H1 (cell line): ENCODE measurements around the gene GLRX. TPM values are rescaled to one million over a fixed set of nuclear protein-coding genes. Genes with fewer than 3 reads are reported as not detected.
A peak's percentile ranks its signal among the peaks of the same experiment; 100 is the strongest.

Source experiments
- CTCF ChIA-PET: fragments of 300-600 bp; sonication (Branson Sonifier 250); formaldehyde crosslinking; loops from one replicate; lab custom pipeline; 2021; ENCODE audit not compliant: partially characterized antibody; lab: Charles Lee
- POLR2A ChIA-PET: fragments of 300-600 bp; sonication (Branson Sonifier 250); formaldehyde crosslinking; loops from one replicate; lab custom pipeline; 2021; ENCODE audit warnings: inconsistent platforms; ENCODE audit not compliant: partially characterized antibody; lab: Charles Lee
- DNase-seq, 2 experiments: peaks; one replicate each; pipeline versions ENCODE4 v3.0.0 to v3.0.0-alpha.2; 2010 to 2022; ENCODE audit warnings: low spot score in 2 of 2, low read depth in 1 of 2, mixed read lengths in 1 of 2
- FAIRE-seq: peaks from 2 replicates; lab custom pipeline; 2011; peaks lifted over from hg19 to GRCh38; lab: Jason Lieb, UNC
- H2AFZ ChIP-seq: 2 replicates; pipeline ENCODE4 v1.8.1; 2012; ENCODE audit warnings: low read length, inconsistent platforms
- H2AK5ac ChIP-seq: 2 replicates; pipeline ENCODE4 v1.6.1; 2013; ENCODE audit warnings: low read depth, low read length
- H2BK120ac ChIP-seq: replicated peaks from 2 replicates; pipeline ENCODE3; 2013; ENCODE audit warnings: low read depth, low read length, inconsistent platforms
- H2BK12ac ChIP-seq: 2 replicates; pipeline ENCODE4 v1.6.1; 2013; ENCODE audit warnings: low read depth, low read length
- H2BK15ac ChIP-seq: 2 replicates; pipeline ENCODE4 v1.6.1; 2013; ENCODE audit warnings: low read length
- H2BK20ac ChIP-seq: 2 replicates; pipeline ENCODE4 v1.6.1; 2013; ENCODE audit warnings: low read length
- H2BK5ac ChIP-seq: 2 replicates; pipeline ENCODE4 v1.6.1; 2013; ENCODE audit warnings: low read depth, low read length
- H3K14ac ChIP-seq: 2 replicates; pipeline ENCODE4 v1.6.1; 2013; ENCODE audit warnings: inconsistent platforms; ENCODE audit not compliant: insufficient read length
- H3K18ac ChIP-seq: 2 replicates; pipeline ENCODE4 v1.6.1; 2013; ENCODE audit warnings: low read length; ENCODE audit errors: extremely low read depth
- H3K23ac ChIP-seq: 2 replicates; pipeline ENCODE4 v1.6.1; 2013; ENCODE audit warnings: inconsistent platforms; ENCODE audit not compliant: insufficient read length
- H3K23me2 ChIP-seq: 2 replicates; pipeline ENCODE4 v1.6.1; 2013; ENCODE audit warnings: low read depth, low read length
- H3K27ac ChIP-seq: 2 replicates; pipeline ENCODE4 v1.6.1; 2011; ENCODE audit warnings: low read depth, low read length, inconsistent platforms
- H3K27me3 ChIP-seq, 4 experiments: replicated peaks in 1 of 4; 1 replicate in 1 of 4; 2 replicates in 3 of 4; pipeline versions ENCODE4 v1.6.1 to v1.8.1; 2011 to 2013; ENCODE audit warnings: low read length in 3 of 4, mild to moderate bottlenecking in 3 of 4, inconsistent platforms in 2 of 4, mixed read lengths in 2 of 4, moderate library complexity in 1 of 4; ENCODE audit not compliant: control insufficient read depth in 3 of 4, insufficient read depth in 3 of 4; ENCODE audit errors: extremely low read depth in 1 of 4
- H3K36me3 ChIP-seq, 4 experiments: 2 replicates each; pipeline versions ENCODE4 v1.6.1 to v1.8.1; 2011 to 2013; ENCODE audit warnings: mild to moderate bottlenecking in 4 of 4, low read length in 3 of 4, moderate library complexity in 2 of 4, control low read depth in 1 of 4, inconsistent platforms in 1 of 4; ENCODE audit not compliant: insufficient read depth in 4 of 4, control insufficient read depth in 2 of 4
- H3K4ac ChIP-seq: replicated peaks from 2 replicates; pipeline ENCODE3; 2013; ENCODE audit warnings: low read length, low read depth, mixed read lengths, inconsistent platforms; ENCODE audit not compliant: insufficient read length
- H3K4me1 ChIP-seq, 4 experiments: replicated peaks in 1 of 4; 1 replicate in 1 of 4; 2 replicates in 3 of 4; pipeline versions ENCODE4 v1.6.1 to v1.8.1; 2011 to 2013; ENCODE audit warnings: low read length in 3 of 4, inconsistent platforms in 2 of 4, mixed read lengths in 1 of 4; ENCODE audit not compliant: insufficient read depth in 4 of 4, control insufficient read depth in 3 of 4
- H3K4me2 ChIP-seq, 2 experiments: 2 replicates each; pipeline versions ENCODE4 v1.6.1 to v1.8.1; 2011 to 2013; ENCODE audit warnings: low read depth in 2 of 2, low read length in 2 of 2, control low read depth in 1 of 2, inconsistent platforms in 1 of 2, mild to moderate bottlenecking in 1 of 2; ENCODE audit not compliant: insufficient read depth in 1 of 2
- H3K4me3 ChIP-seq, 4 experiments: fragments of 200-600, 300-600 bp in 1 of 4; sonication (generic), shearing (Covaris generic), sonication (Bioruptor Twin) in 1 of 4; 2 replicates each; pipeline versions ENCODE4 v1.5.1 to v1.8.1; 2011 to 2016; ENCODE audit warnings: low read length in 4 of 4, low read depth in 3 of 4, control low read depth in 2 of 4, inconsistent platforms in 2 of 4, mild to moderate bottlenecking in 2 of 4, mixed read lengths in 1 of 4, moderate library complexity in 1 of 4; ENCODE audit not compliant: insufficient read depth in 2 of 4; ENCODE audit errors: extremely low read depth in 1 of 4
- H3K56ac ChIP-seq: replicated peaks from 2 replicates; pipeline ENCODE3; 2013; ENCODE audit warnings: low read depth, mild to moderate bottlenecking, mixed read lengths, low read length, inconsistent platforms; ENCODE audit not compliant: insufficient read length
- H3K79me1 ChIP-seq: 2 replicates; pipeline ENCODE4 v1.6.1; 2013; ENCODE audit warnings: low read depth, low read length, control low read depth
- H3K79me2 ChIP-seq, 2 experiments: 2 replicates each; pipeline versions ENCODE4 v1.6.1 to v1.8.1; 2012 to 2013; ENCODE audit warnings: low read length in 2 of 2, mild to moderate bottlenecking in 2 of 2, inconsistent platforms in 1 of 2; ENCODE audit not compliant: insufficient read depth in 2 of 2, control insufficient read depth in 1 of 2
- H3K9ac ChIP-seq, 4 experiments: replicated peaks in 1 of 4; 1 replicate in 1 of 4; 2 replicates in 3 of 4; pipeline versions ENCODE4 v1.6.1 to v1.8.1; 2011 to 2013; ENCODE audit warnings: low read depth in 3 of 4, low read length in 3 of 4, control low read depth in 2 of 4, mild to moderate bottlenecking in 2 of 4, moderate library complexity in 2 of 4, inconsistent platforms in 1 of 4; ENCODE audit errors: extremely low read depth in 1 of 4
- H3K9me3 ChIP-seq, 2 experiments: 2 replicates each; pipeline versions ENCODE4 v1.6.1 to v1.8.1; 2012 to 2013; ENCODE audit warnings: mild to moderate bottlenecking in 2 of 2, moderate library complexity in 2 of 2, control low read depth in 1 of 2, inconsistent platforms in 1 of 2, low read depth in 1 of 2, low read length in 1 of 2, mixed read lengths in 1 of 2; ENCODE audit not compliant: insufficient read depth in 2 of 2
- H4K20me1 ChIP-seq, 2 experiments: replicated peaks in 1 of 2; 2 replicates each; pipeline versions ENCODE3 to v1.8.1; 2011 to 2013; ENCODE audit warnings: inconsistent platforms in 2 of 2, low read length in 2 of 2, mild to moderate bottlenecking in 1 of 2; ENCODE audit not compliant: insufficient read depth in 2 of 2, control insufficient read depth in 1 of 2
- H4K5ac ChIP-seq: 2 replicates; pipeline ENCODE4 v1.6.1; 2013; ENCODE audit warnings: low read length, low read depth, mixed read lengths, inconsistent platforms; ENCODE audit not compliant: insufficient read length
- H4K8ac ChIP-seq: 2 replicates; pipeline ENCODE4 v1.8.0; 2013; ENCODE audit warnings: mild to moderate bottlenecking, moderate library complexity, low read length, inconsistent platforms; ENCODE audit not compliant: insufficient read depth; ENCODE audit errors: extremely low read depth
- H4K91ac ChIP-seq: replicated peaks from 2 replicates; pipeline ENCODE3; 2013; ENCODE audit warnings: low read length, mixed read lengths, inconsistent platforms; ENCODE audit not compliant: insufficient read length
- BCL11A ChIP-seq, 2 experiments: IDR thresholded peaks; one replicate each; pipeline ENCODE4 v1.6.1; 2011; ENCODE audit warnings: low read depth in 2 of 2, low read length in 2 of 2, mild to moderate bottlenecking in 2 of 2
- CEBPB ChIP-seq: IDR thresholded peaks from 2 replicates; pipeline ENCODE4 v1.6.1; 2012; ENCODE audit warnings: low read depth, low read length
- E2F6 ChIP-seq: IDR thresholded peaks from 2 replicates; pipeline ENCODE4 v1.6.1; 2012; ENCODE audit warnings: inconsistent platforms
- GTF2F1 ChIP-seq: IDR thresholded peaks from 2 replicates; pipeline ENCODE4 v1.6.1; 2012; ENCODE audit warnings: low read depth, low read length, improper control_type of control experiment, borderline replicate concordance
- JUN ChIP-seq: IDR thresholded peaks from 2 replicates; pipeline ENCODE4 v1.6.1; 2011; ENCODE audit warnings: low read depth, mild to moderate bottlenecking, improper control_type of control experiment, low read length
- KDM1A ChIP-seq: fragments of 200-600, 300-600 bp; sonication (generic); IDR thresholded peaks from 2 replicates; pipeline ENCODE4 v1.7.1; 2016; ENCODE audit warnings: mild to moderate bottlenecking, low read length, borderline replicate concordance
- NRF1 ChIP-seq: IDR thresholded peaks from 2 replicates; pipeline ENCODE4 v1.6.1; 2011; ENCODE audit warnings: mild to moderate bottlenecking, low read depth, low read length, improper control_type of control experiment
- POLR2AphosphoS5 ChIP-seq: IDR thresholded peaks from 2 replicates; pipeline ENCODE4 v1.6.1; 2011; ENCODE audit warnings: low read depth, low read length
- RBBP5 ChIP-seq: IDR thresholded peaks from 2 replicates; pipeline ENCODE4 v1.7.1; 2012; ENCODE audit warnings: low read depth, mild to moderate bottlenecking, inconsistent platforms, low read length, moderate library complexity, borderline replicate concordance
- SIN3A ChIP-seq, 2 experiments: IDR thresholded peaks in 1 of 2; conservative IDR thresholded peaks in 1 of 2; 2 replicates each; pipeline ENCODE4 v1.6.1; 2011 to 2012; ENCODE audit warnings: low read length in 2 of 2, improper control_type of control experiment in 1 of 2, low read depth in 1 of 2, mild to moderate bottlenecking in 1 of 2
- SRF ChIP-seq: IDR thresholded peaks from 2 replicates; pipeline ENCODE4 v1.6.1; 2011; ENCODE audit warnings: mild to moderate bottlenecking, low read depth, low read length, moderate library complexity
- TAF1 ChIP-seq: IDR thresholded peaks from 2 replicates; pipeline ENCODE4 v1.6.1; 2011; ENCODE audit warnings: mild to moderate bottlenecking, low read depth, low read length
- WGBS, 2 experiments: shearing (Covaris generic) in 1 of 2; methylation state at CpG; one replicate each; pipeline versions ENCODE4 v1.1.6 to v1.1.7; 2013 to 2015; ENCODE audit warnings: low lambda C conversion rate in 2 of 2, mixed read lengths in 2 of 2, inconsistent platforms in 1 of 2, low coverage in 1 of 2, missing lambda C conversion rate in 1 of 2; ENCODE audit not compliant: insufficient replicate concordance in 2 of 2, insufficient coverage in 1 of 2, insufficient read length in 1 of 2; ENCODE audit errors: extremely low coverage in 1 of 2, missing lambda C conversion rate in 1 of 2; 5-methylcytosine and 5-hydroxymethylcytosine counted together
- polyA plus RNA-seq, 7 experiments: library from polyadenylated mRNA; depleted of rRNA in 3 of 7; stranded (reverse) in 5 of 7; unstranded in 2 of 7; fragments of >200 nt in 5 of 7; fragments of 200-250 nt in 2 of 7; gene quantifications; 1 replicate in 5 of 7; 2 replicates in 1 of 7; 4 replicates in 1 of 7; pipeline versions ENCODE4 v1.2.1 to v1.2.3, GENCODE V29; 2011 to 2013; ENCODE audit warnings: missing spikeins in 2 of 7, mixed read lengths in 2 of 7
- total RNA-seq: library from RNA; stranded (reverse); fragmentation: NEBNext Ultra II Directional; extraction: Animal tissue kit (Norgen Biotek cat#: 25700); gene quantifications from 2 replicates; pipeline ENCODE4 v1.2.1, GENCODE V29; 2021

The GLRX gene
- total and polyA plus RNA-seq, 2 of the 8 experiments (the other 6 are each of a cell fraction or from before 2014, with no cell fraction given) = 22.9 to 31.2 TPM

- ChIA-PET CTCF (interaction anchor here (1.3 to 1.4 kb wide), 3 partner anchors 22 to 159 kb away, joined by 3 to 7 read pairs (median 3); no protein-coding TSS in a partner anchor), POLR2A (no interaction called here)
- no peak overlapping the region for H3K9ac ChIP-seq
- no peak for TF ChIP-seq E2F6
- no peak for TF ChIP-seq CEBPB
- TF ChIP-seq POLR2AphosphoS5 = no peak
- no peak for TF ChIP-seq TAF1
- no peak for TF ChIP-seq RBBP5
- no peak for TF ChIP-seq NRF1
- no peak for TF ChIP-seq KDM1A
- no peak for TF ChIP-seq SIN3A (conservative IDR thresholded peaks at IDR 0.05 in 1 of 2, IDR thresholded peaks at IDR 0.05 in 1 of 2; ENCODE audit: low read depth in 1 of 2, low read length in 2 of 2)
- no peak for TF ChIP-seq JUN
- no peak for TF ChIP-seq SRF
- TF ChIP-seq BCL11A (IDR thresholded peaks at IDR 0.05; ENCODE audit: low read depth in 2 of 2, low read length in 2 of 2) = no peak
- no peak for TF ChIP-seq GTF2F1
Observed at GRCh38 chr5:95803271-95804148, 19.0 kb downstream of the GLRX start.

More at GRCh38 chr5:95803271-95804148, 19.0 kb downstream of the GLRX start:
- H3K4me2 ChIP-seq = no peak overlapping the region
- WGBS, 2 experiments = 82% methylated on average over 6 of the region's 6 CpGs; no CpG with 5 or more reads in 1 of the 2 experiments
- H3K4me3 ChIP-seq = no peak overlapping the region
- H2BK15ac ChIP-seq = 0 out of 2 replicates have a peak overlapping the region, but pooled peaks have one; percentile 32
- no peaks in the 10 kb centered on the region for H3K27me3 ChIP-seq
- FAIRE-seq (no peak), DNase-seq (no peak)
- H4K8ac ChIP-seq = no peak overlapping the region
- H3K4ac ChIP-seq = no peak overlapping the region
- no peaks in the 10 kb centered on the region for H3K36me3 ChIP-seq
- H3K23ac ChIP-seq = no peak overlapping the region
- H4K5ac ChIP-seq = no peak overlapping the region
- H2AK5ac ChIP-seq = no peak overlapping the region
- H3K56ac ChIP-seq = no peak overlapping the region
- no peak overlapping the region for H3K18ac ChIP-seq
- H3K9me3 ChIP-seq = no peaks in the 10 kb centered on the region
- H4K91ac ChIP-seq = no peak overlapping the region
- no peaks in the 10 kb centered on the region for H3K23me2 ChIP-seq
- H3K79me1 ChIP-seq = no peaks in the 10 kb centered on the region
- no peak overlapping the region for H3K27ac ChIP-seq
- no peak overlapping the region for H2BK5ac ChIP-seq
- no peak overlapping the region for H2BK20ac ChIP-seq
- H3K79me2 ChIP-seq = no peaks in the 10 kb centered on the region
- H3K14ac ChIP-seq = no peak overlapping the region
- no peak overlapping the region for H2AFZ ChIP-seq
- peaks cover 0 to 2% (median 0%) of the 10 kb centered on the region in 4 experiments; a peak in 1 of 7 replicates for H3K4me1 ChIP-seq
- no peak overlapping the region for H2BK12ac ChIP-seq
- H4K20me1 ChIP-seq = no peaks in the 10 kb centered on the region
- no peak overlapping the region for H2BK120ac ChIP-seq
